NCI-H1417 (cell line): ENCODE data around the gene ZNF445.
"Not testable (repeated sequence)": the region's sequence is repeated elsewhere in the genome, so short reads cannot be mapped to it uniquely, and the experiment has no call there.

Experiments used
- DNase-seq, 3 experiments: peaks; one replicate each; lab custom pipeline; 2025; lab: John Stamatoyannopoulos, UW

Gene ZNF445

GRCh38 chr3:44434834-44435510 lies 42.5 kb downstream of the ZNF445 start:
- DNase-seq = no peak

GRCh38 chr3:44430466-44430865 lies 47.0 kb downstream of the ZNF445 start:
- no peak for DNase-seq

- DNase-seq = no peak
Measured at GRCh38 chr3:44429459-44429858, 48.0 kb downstream of the ZNF445 start.

- no peak for DNase-seq
Measured at GRCh38 chr3:44428910-44429309, 48.6 kb downstream of the ZNF445 start.

GRCh38 chr3:44427683-44428082 lies 49.8 kb downstream of the ZNF445 start:
- DNase-seq = no peak

- no peak for DNase-seq
Measured at GRCh38 chr3:44424758-44425157, 52.7 kb downstream of the ZNF445 start.

- DNase-seq = no peak
Measured at GRCh38 chr3:44421280-44421679, 56.2 kb downstream of the ZNF445 start.

- DNase-seq = no peak
Measured at GRCh38 chr3:44420676-44421075, 56.8 kb downstream of the ZNF445 start.

GRCh38 chr3:44419923-44420650 lies 57.4 kb downstream of the ZNF445 start:
- DNase-seq = no peak

- no peak for DNase-seq
Measured at GRCh38 chr3:44419116-44419922, 58.2 kb downstream of the ZNF445 start.

- DNase-seq = no peak
Measured at GRCh38 chr3:44418549-44418948, 58.9 kb downstream of the ZNF445 start.

- DNase-seq = not testable (repeated sequence)
Measured at GRCh38 chr3:44418118-44418517, 59.4 kb downstream of the ZNF445 start.

GRCh38 chr3:44416031-44417030 lies 61.1 kb downstream of the ZNF445 start:
- no peak for DNase-seq

- DNase-seq = no peak
Measured at GRCh38 chr3:44415421-44415820, 62.0 kb downstream of the ZNF445 start.

- no peak for DNase-seq
Measured at GRCh38 chr3:44414517-44415090, 62.9 kb downstream of the ZNF445 start.

GRCh38 chr3:44412365-44412764 lies 65.1 kb downstream of the ZNF445 start:
- DNase-seq = no peak

GRCh38 chr3:44411031-44411645 lies 66.3 kb downstream of the ZNF445 start:
- DNase-seq = no peak

- DNase-seq = no peak
Measured at GRCh38 chr3:44409640-44410410, 67.6 kb downstream of the ZNF445 start.

- no peak for DNase-seq
Measured at GRCh38 chr3:44402548-44402947, 74.9 kb downstream of the ZNF445 start.

- no peak for DNase-seq
Measured at GRCh38 chr3:44400771-44401170, 76.7 kb downstream of the ZNF445 start.
